GM12878 (cell line): Measurements from ENCODE around the gene FOXJ3. TPM values are rescaled to one million over a fixed set of nuclear protein-coding genes. Genes with fewer than 3 reads are reported as not detected.

Experiments used
- ATAC-seq: fragments of 200-7000 bp; cut with Tn5 transposase; 3 replicates; pipeline ENCODE4 v1.9.1; 2020; ENCODE audit warnings: mild to moderate bottlenecking, moderate library complexity
- BruUV-seq: library from RNA; stranded (reverse); fragments of 400-500 nt; replicated peaks from 2 replicates; lab custom pipeline; 2021; lab: Mats Ljungman, UMichigan
- CTCF ChIA-PET: fragments of 300-600 bp; sonication (Branson Sonifier 250); formaldehyde crosslinking; extraction: SDS; loops from one replicate; lab custom pipeline; 2021; ENCODE audit warnings: inconsistent platforms; lab: Yijun Ruan, JAX
- POLR2A ChIA-PET: fragments of 350-600 bp; formaldehyde crosslinking; extraction: SDS; loops from one replicate; lab custom pipeline; 2021; ENCODE audit warnings: inconsistent platforms; lab: Charles Lee
- RAD21 ChIA-PET: fragments of 300-600 bp; sonication (Branson Sonifier 250); formaldehyde crosslinking; loops from one replicate; lab custom pipeline; 2023; ENCODE audit warnings: antibody characterized with exemption; ENCODE audit not compliant: unreplicated experiment; lab: Charles Lee
- SMC1A ChIA-PET: fragments of 300-600 bp; sonication (Branson Sonifier 250); formaldehyde crosslinking; loops from one replicate; lab custom pipeline; 2023; ENCODE audit not compliant: unreplicated experiment, uncharacterized antibody; lab: Charles Lee
- DNase-seq: peaks from one replicate; pipeline ENCODE4 v3.0.0-alpha.2; 2011; ENCODE audit warnings: low read depth, low spot score
- FAIRE-seq: peaks from 3 replicates; lab custom pipeline; 2011; peaks lifted over from hg19 to GRCh38; lab: Jason Lieb, UNC
- H2AFZ ChIP-seq: 2 replicates; pipeline ENCODE4 v1.6.0; 2011; ENCODE audit warnings: low read depth, low read length, control low read depth; ENCODE audit not compliant: control insufficient read depth
- H3K27ac ChIP-seq: 2 replicates; pipeline ENCODE4 v1.5.1; 2011; ENCODE audit warnings: control low read depth; ENCODE audit not compliant: control insufficient read depth, insufficient read depth
- H3K27me3 ChIP-seq, 2 experiments: replicated peaks in 1 of 2; 2 replicates each; pipeline versions ENCODE4 v1.6.0 to v1.6.1; 2011; ENCODE audit warnings: low read length in 1 of 2; ENCODE audit not compliant: control insufficient read depth in 2 of 2, insufficient read depth in 2 of 2
- H3K36me3 ChIP-seq, 2 experiments: 2 replicates each; pipeline ENCODE4 v1.5.1; 2011; ENCODE audit warnings: low read length in 1 of 2; ENCODE audit not compliant: control insufficient read depth in 2 of 2, insufficient read depth in 2 of 2
- H3K4me1 ChIP-seq: 2 replicates; pipeline ENCODE4 v1.6.1; 2011; ENCODE audit warnings: mild to moderate bottlenecking, low read length, moderate library complexity, mixed read lengths; ENCODE audit not compliant: control insufficient read depth, insufficient read depth
- H3K4me2 ChIP-seq: 2 replicates; pipeline ENCODE4 v1.6.0; 2011; ENCODE audit warnings: control low read depth; ENCODE audit not compliant: control insufficient read depth, insufficient read depth
- H3K4me3 ChIP-seq: fragments of 200-600 bp; sonication (generic); 2 replicates; pipeline ENCODE4 v1.5.1; 2016
- H3K79me2 ChIP-seq: 2 replicates; pipeline ENCODE4 v1.6.0; 2011; ENCODE audit warnings: low read length; ENCODE audit not compliant: control insufficient read depth, insufficient read depth
- H3K9ac ChIP-seq: 2 replicates; pipeline ENCODE4 v1.8.0; 2011; ENCODE audit warnings: low read length, control low read depth, mixed read lengths; ENCODE audit not compliant: control insufficient read depth, insufficient read depth
- H3K9me3 ChIP-seq: replicated peaks from 3 replicates; pipeline ENCODE4 v1.5.1; 2011; ENCODE audit warnings: mild to moderate bottlenecking, low read length; ENCODE audit not compliant: control insufficient read depth, insufficient read depth
- H4K20me1 ChIP-seq: 2 replicates; pipeline ENCODE4 v1.6.0; 2011; ENCODE audit not compliant: control insufficient read depth, insufficient read depth
- CBX5 ChIP-seq: sonication (generic); IDR thresholded peaks from 2 replicates; pipeline ENCODE4 v1.6.1; 2016; ENCODE audit warnings: low read depth, moderate library complexity, mild to moderate bottlenecking, inconsistent platforms
- CTCF ChIP-seq, 3 experiments: IDR thresholded peaks in 2 of 3; conservative IDR thresholded peaks in 1 of 3; 2 replicates each; pipeline ENCODE4 v1.5.1; 2011; ENCODE audit warnings: low read depth in 3 of 3, low read length in 3 of 3, mild to moderate bottlenecking in 3 of 3, control low read depth in 2 of 3, moderate library complexity in 2 of 3, inconsistent platforms in 1 of 3, mixed read lengths in 1 of 3; ENCODE audit not compliant: control insufficient read depth in 2 of 3, insufficient read depth in 1 of 3; ENCODE audit errors: extremely low read depth in 1 of 3
- RAD21 ChIP-seq: IDR thresholded peaks from 2 replicates; pipeline ENCODE4 v1.6.1; 2011; ENCODE audit warnings: mild to moderate bottlenecking, low read depth, low read length, moderate library complexity; ENCODE audit not compliant: insufficient read depth
- SMC3 ChIP-seq: IDR thresholded peaks from 2 replicates; pipeline ENCODE4 v1.6.1; 2011; ENCODE audit warnings: low read length, improper control_type of control experiment, borderline replicate concordance
- USF2 ChIP-seq: IDR thresholded peaks from 2 replicates; pipeline ENCODE4 v1.6.1; 2011; ENCODE audit warnings: low read depth, low read length, improper control_type of control experiment, borderline replicate concordance
- YY1 ChIP-seq: IDR thresholded peaks from 2 replicates; pipeline ENCODE4 v1.6.1; 2011; ENCODE audit warnings: low read depth, mild to moderate bottlenecking, low read length
- WGBS: methylation state at CpG from one replicate; pipeline ENCODE4 v1.1.6; 2016; ENCODE audit warnings: low lambda C conversion rate; ENCODE audit not compliant: insufficient replicate concordance, insufficient coverage; ENCODE audit errors: missing lambda C conversion rate; 5-methylcytosine and 5-hydroxymethylcytosine counted together
- in situ Hi-C: fragments of 300-500 bp; cut with MboI; formaldehyde crosslinking; loops from 9 replicates; pipeline ENCODE4 v1.14.3; 2018; ENCODE audit warnings: mixed read lengths
- intact Hi-C: fragments of 100-400 bp; cut with micrococcal nuclease; formaldehyde crosslinking; loops from one replicate; pipeline ENCODE4 v1.14.2; 2022; ENCODE audit not compliant: unreplicated experiment
- polyA plus RNA-seq, 11 experiments: library from polyadenylated mRNA; depleted of rRNA in 4 of 11; unstranded in 6 of 11; stranded (reverse) in 5 of 11; fragments of >200 nt; fragmentation: Nextera tagmentation in 4 of 11; fragmentation: Illumina TruSeq in 1 of 11; extraction: Ambion mirVana in 4 of 11; extraction: Trizol in 1 of 11; gene quantifications; 1 replicate in 1 of 11; 2 replicates in 10 of 11; pipeline versions ENCODE4 v1.2.1 to v1.2.3, GENCODE V29; 2011 to 2016; ENCODE audit warnings: inconsistent platforms in 2 of 11, missing spikeins in 2 of 11, low read depth in 1 of 11
- total RNA-seq, 4 experiments: library from RNA; depleted of rRNA in 3 of 4; stranded (reverse); fragments of >200 nt in 3 of 4; fragmentation: Illumina TruSeq in 1 of 4; extraction: Trizol in 1 of 4; gene quantifications; 2 replicates each; pipeline versions ENCODE4 v1.2.1 to v1.2.3, GENCODE V29; 2013 to 2021

Gene FOXJ3
- total and polyA plus RNA-seq, 10 of the 15 experiments (the other 5 are each of a cell fraction or from before 2014, with no cell fraction given), result 9.5 to 54.2 (median 24.7) TPM

GRCh38 chr1:42173155-42173933 is 161.7 kb downstream of the FOXJ3 start:
- WGBS, result 33% methylated on average over 9 of the region's 9 CpGs
- H3K4me1 ChIP-seq, result no peaks in the 10 kb centered on the region
- H3K27ac ChIP-seq, result no peak overlapping the region
- in situ Hi-C loops, result loop anchor here (10.0 kb wide), 1 partner anchor 599 kb away; no protein-coding TSS in a partner anchor
- H3K9me3 ChIP-seq, result no peaks in the 10 kb centered on the region
- ChIA-PET CTCF (interaction anchor here (0.5 to 4.2 kb wide), 74 partner anchors 11 to 910 kb away, joined by 3 to 48 read pairs (median 3); partner anchors contain the start of gene GUCA2A), RAD21 (interaction anchor here (0.6 to 3.0 kb wide), 25 partner anchors 13 to 658 kb away, joined by 3 to 28 read pairs (median 4); partner anchors contain the start of gene FOXJ3), POLR2A (interaction anchor here (0.5 to 0.6 kb wide), 2 partner anchors 285 kb away, joined by 4 to 6 read pairs; no protein-coding TSS in a partner anchor), SMC1A (interaction anchor here (0.6 to 2.8 kb wide), 27 partner anchors 10 to 658 kb away, joined by 3 to 19 read pairs (median 4); no protein-coding TSS in a partner anchor)
- no peak overlapping the region for H3K4me2 ChIP-seq
- no TSS peak for BruUV-seq
- no peak overlapping the region for H2AFZ ChIP-seq
- H4K20me1 ChIP-seq, result no peaks in the 10 kb centered on the region
- H3K4me3 ChIP-seq, result no peak overlapping the region
- TF ChIP-seq CBX5 (no peak), YY1 (0 out of 2 replicates have a peak, but pooled peaks have one; percentile 32), SMC3 (peak; percentile 89), CTCF (IDR thresholded peaks at IDR 0.05 in 2 of 3, conservative IDR thresholded peaks at IDR 0.05 in 1 of 3; ENCODE audit: control insufficient read depth in 2 of 3, extremely low read depth in 1 of 3, insufficient read depth in 1 of 3, low read depth in 3 of 3, low read length in 3 of 3) (peak; percentile 92 to 98 (median 96)), RAD21 (peak; percentile 73), USF2 (no peak)
- H3K36me3 ChIP-seq, result peaks cover 0 to 1% of the 10 kb centered on the region in 2 experiments; a peak in 3 of 4 replicates
- peak; percentile 86 for ATAC-seq
- H3K27me3 ChIP-seq, result no peaks in the 10 kb centered on the region
- no peak overlapping the region for H3K9ac ChIP-seq
- FAIRE-seq, result peak; percentile 31
- intact Hi-C loops, result loop anchor here (1.0 to 10.0 kb wide), 3 partner anchors 27 to 599 kb away; partner anchors contain the start of gene CCDC30
- no peaks in the 10 kb centered on the region for H3K79me2 ChIP-seq
- DNase-seq, result no peak
